GM12892 (cell line): ENCODE measurements around the gene LRRC56.
A peak's percentile ranks its signal among the peaks of the same experiment; 100 is the strongest.

ENCODE experiments used
- DNase-seq: peaks from one replicate; pipeline ENCODE4 v3.0.0; 2011; ENCODE audit not compliant: insufficient read length
- FAIRE-seq: peaks from 2 replicates; lab custom pipeline; 2011; peaks lifted over from hg19 to GRCh38; lab: Jason Lieb, UNC
- POLR2A ChIP-seq: IDR thresholded peaks from 2 replicates; pipeline ENCODE4 v1.6.1; 2011; ENCODE audit warnings: low read depth, low read length, control low read depth
- POLR2AphosphoS5 ChIP-seq: IDR thresholded peaks from 2 replicates; pipeline ENCODE4 v1.6.1; 2011; ENCODE audit warnings: low read depth, low read length, control low read depth
- TAF1 ChIP-seq: IDR thresholded peaks from 2 replicates; pipeline ENCODE4 v1.6.1; 2011; ENCODE audit warnings: low read depth, mild to moderate bottlenecking, control low read depth, low read length, borderline replicate concordance

Gene LRRC56

DNA sequence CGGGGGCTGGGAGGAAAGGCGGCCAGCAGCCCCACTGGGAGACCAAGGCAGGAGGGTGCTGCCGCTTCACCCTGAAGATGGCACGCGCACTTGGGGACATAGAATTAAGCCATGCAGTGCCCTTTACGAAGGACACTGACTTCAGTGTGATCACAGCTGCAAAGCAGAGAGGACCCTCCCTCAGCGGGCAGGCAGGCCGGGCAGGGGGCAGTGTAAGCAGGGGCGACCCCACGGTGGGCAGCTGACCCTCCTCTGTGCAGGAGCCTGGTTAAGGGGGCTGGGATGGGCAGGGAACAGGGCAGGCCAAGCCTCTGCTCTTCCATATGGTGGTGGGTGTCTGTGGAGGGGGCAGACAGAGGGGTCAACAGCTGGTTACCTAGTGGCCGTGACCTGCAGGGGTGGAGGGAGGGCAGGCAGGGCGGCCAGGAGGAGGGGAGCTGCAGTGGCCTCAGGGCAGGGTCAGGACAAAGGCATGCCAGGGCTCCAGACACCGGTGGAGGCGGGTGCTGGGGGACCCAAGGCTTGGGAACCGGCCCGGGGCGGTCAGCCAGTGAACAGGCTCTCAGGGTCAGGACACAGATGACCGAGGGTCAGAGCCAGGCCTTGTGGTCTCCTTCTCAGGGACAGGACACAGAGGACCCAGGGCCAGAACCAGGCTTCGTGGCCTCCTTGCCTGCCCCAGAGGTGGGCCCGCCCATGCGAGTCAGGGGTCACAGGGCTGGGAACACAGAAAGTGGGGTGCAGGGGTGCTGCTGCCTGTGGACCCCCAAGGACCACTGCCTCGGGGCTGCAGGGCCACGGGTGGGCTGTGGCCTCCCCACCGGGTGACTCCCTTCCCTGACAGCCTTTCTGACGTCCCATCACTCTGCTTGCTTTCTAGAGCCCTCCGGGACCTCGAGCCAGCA is 16.0 kb downstream of the LRRC56 start:
- FAIRE-seq (no peak), DNase-seq (no peak)
- TF ChIP-seq TAF1 (no peak), POLR2AphosphoS5 (no peak), POLR2A (no peak)

DNA sequence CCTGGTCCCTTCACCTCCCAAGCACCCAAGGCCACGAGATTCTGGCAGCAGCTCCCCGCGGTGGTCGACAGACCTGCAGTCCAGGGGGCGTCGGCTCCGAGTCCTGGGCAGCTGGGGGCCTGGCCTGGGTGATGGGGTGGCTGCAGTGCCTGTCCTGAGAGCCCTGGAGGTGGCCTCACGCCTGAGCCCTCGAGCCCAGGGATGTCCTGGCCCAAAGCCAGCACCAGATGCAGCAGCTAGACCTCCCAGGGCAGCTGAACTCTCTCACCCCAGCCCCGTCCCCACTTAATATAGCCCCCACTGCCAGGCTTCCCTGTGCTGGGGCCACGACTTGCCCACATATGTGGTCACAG is 16.6 kb downstream of the LRRC56 start:
- DNase-seq (no peak), FAIRE-seq (no peak)
- TF ChIP-seq POLR2A (no peak), POLR2AphosphoS5 (no peak), TAF1 (no peak)

DNA sequence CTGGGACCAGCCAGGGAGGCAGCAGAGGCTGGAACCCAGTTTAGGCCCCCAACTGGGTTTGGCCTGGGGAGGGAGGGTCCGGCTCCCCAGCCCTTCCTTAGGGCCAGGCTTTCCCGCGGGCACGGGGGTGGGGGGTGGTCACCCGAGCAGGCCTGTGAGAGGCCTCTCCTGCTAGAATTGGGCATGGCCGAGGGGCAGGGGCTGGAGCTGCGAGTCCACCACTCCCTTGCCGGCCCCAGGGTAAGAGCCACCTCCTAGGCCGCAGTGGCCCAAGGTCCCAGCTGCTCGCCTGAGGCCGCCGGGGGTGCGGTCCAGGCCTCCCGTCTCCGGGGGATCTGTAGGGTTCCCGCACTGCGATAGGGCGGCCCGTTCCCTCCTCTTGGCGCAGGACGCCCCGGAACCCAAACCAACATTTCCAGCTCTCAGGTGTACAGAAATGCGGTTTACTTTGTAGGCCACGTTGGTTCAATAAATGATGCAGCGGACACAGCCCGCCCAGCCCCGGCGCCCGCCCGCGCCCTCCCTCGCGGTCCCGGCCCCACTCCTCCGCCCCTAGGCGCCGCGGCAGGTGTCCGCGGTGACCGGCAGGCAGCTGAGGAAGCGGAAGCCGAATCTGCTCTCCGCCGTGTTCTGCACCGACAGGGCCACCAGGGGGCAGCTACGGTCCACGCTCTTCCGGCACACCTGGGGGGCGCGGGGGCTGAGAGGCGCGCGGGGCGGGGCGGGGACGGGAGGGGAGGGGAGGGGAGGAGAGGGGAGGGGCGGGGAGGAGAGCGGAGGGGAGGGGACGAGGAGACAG is 17.3 kb downstream of the LRRC56 start:
- TF ChIP-seq POLR2A = no peak
- no peak for TF ChIP-seq TAF1
- no peak for TF ChIP-seq POLR2AphosphoS5
- FAIRE-seq (peak; percentile 97), DNase-seq (peak; percentile 89)

DNA sequence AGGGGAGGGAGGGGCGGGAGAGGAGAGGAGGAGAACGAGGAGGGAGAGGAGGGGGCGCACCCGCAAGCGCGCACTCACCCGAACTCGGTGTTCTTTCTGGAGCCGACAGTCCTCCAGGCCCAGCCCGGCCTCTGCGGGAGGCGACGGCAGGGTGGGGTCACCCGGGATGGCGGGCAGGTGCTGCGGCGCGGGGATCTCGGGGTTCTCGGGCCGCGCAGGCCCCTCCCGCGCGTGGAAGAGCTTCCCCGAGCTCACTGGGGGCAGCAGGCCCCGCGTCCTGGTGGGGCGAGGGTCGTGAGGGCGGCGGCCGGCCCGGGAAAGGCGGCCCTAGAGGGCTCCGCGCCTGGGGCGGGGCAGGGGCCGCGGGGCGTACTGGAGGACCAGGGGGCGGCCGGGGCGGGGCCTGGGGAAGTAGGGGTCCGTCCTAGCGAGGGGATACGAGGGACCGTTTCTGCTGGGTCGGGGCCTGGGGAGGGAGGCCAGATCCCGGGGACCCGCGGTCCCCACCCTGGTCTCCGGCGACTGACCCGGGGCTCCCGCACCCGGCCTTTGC is 18.0 kb downstream of the LRRC56 start:
- no peak for TF ChIP-seq POLR2A
- TF ChIP-seq POLR2AphosphoS5 = no peak
- no peak for TF ChIP-seq TAF1
- DNase-seq (no peak), FAIRE-seq (no peak)

DNA sequence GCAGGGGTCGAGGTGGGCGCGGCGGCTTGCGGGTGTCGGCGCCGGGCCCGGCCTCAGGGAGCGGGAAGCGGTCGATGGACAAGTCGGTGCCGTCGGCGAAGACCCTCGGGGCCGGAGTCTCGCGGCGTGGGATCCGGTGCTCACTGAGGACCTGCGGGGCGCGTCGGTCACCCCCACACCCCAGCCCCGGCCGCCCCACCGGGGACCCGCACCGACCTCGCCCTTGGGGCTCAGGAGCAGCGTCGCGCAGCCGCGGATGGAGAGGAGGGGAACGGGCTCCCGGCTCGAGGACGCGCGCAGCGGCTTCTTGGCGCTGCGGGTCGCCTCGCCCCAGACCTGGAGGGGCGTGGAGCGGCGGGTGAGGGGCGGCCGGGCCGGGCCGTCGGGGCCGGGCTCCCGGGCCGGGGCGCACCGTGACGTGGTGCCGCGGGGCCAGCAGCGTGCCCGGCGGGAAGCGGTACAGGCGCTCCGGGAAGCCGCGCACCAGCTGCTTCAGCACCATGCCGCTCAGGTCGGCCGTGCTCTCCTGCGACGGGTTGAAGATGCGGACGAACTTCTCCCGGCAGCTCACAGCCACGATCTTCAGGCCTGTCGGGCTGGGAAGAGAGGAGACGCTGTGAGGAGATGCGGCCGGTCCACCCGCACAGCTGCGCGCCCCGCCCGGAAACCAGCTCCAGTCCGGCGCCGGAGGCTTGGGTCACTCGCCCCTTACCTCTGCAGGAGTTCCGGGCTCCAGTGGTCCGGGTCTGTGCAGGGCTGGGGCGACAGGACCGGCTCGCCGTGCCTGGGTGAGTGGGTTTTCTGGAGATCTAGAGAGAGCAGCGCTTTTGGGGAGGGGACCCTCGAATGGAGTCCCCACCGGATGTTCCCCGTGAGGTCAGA is 18.7 kb downstream of the LRRC56 start:
- no peak for DNase-seq
- TF ChIP-seq POLR2AphosphoS5 (no peak), POLR2A (no peak), TAF1 (no peak)
- FAIRE-seq = peak; percentile 66

DNA sequence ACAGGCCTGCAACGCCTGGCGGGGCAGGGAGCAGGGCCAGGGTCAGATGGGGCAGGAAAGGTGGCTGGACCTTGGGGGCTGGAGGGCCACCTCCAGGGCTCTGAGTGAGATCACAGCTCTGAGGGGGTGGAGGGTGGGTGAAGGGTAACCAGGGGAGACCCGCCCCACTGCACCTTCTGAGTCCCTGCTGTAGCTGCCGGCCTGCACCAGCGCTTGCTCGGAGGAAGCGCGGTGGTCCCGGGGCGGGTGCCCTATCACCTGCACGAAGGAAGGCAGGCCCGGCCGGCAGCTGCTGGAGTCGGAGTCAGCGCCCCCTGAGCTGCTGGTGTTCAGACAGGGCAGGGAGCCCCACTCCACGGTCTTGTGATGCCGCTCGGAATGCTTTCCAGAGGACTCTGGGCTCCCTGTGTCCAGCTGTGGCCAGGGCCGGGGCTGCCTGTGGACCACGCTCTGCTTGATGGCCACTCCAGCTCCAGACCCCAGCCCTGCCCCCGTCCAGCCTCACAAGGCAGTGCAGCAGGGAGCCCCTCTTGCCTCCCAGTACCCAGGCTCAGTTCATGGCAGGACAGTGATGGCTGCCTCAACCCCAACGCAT is 19.4 kb downstream of the LRRC56 start:
- no peak for TF ChIP-seq POLR2A
- no peak for TF ChIP-seq TAF1
- no peak for TF ChIP-seq POLR2AphosphoS5
- FAIRE-seq = no peak
- no peak for DNase-seq

DNA sequence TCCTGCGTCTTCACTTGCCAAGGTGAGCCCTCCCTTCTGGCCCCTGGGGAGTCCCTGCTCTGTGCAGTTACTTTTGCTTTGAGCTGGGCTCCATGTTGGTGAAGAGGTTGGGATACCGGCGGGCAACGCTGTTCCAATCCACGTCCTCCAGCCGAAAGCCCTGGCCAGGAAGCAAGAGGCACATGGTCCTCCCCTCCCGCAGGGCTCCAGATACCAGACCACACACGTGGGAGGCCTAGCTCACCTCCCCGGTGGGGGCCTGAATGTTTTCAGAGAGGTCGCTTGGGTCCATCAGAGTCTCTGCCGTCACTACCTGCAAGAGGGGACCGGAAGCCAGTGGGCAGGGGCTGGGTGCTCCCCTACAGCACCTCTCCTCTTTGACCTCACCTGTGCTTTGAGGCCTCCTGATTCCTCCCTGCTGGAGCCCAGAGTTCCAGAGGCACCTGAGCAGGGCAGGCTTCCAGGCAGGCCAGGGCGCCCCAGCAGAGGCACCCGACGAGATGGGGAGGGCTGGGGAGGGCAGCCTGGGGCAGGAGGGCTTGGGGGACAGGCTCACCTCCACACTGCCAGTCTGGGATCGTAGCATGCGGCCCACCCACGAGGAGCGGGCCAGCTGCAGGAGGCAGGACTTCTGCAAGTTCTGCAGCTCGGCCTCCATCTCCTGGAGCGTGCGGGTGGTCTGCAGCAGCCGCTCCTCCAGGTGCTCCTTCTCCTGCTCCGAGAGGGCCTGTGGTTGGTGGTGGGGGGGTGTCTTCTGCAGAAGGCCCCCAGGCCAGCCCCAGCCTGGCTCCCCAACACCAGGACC is 20.2 kb downstream of the LRRC56 start:
- TF ChIP-seq POLR2A (no peak), POLR2AphosphoS5 (no peak), TAF1 (no peak)
- DNase-seq (no peak), FAIRE-seq (no peak)

DNA sequence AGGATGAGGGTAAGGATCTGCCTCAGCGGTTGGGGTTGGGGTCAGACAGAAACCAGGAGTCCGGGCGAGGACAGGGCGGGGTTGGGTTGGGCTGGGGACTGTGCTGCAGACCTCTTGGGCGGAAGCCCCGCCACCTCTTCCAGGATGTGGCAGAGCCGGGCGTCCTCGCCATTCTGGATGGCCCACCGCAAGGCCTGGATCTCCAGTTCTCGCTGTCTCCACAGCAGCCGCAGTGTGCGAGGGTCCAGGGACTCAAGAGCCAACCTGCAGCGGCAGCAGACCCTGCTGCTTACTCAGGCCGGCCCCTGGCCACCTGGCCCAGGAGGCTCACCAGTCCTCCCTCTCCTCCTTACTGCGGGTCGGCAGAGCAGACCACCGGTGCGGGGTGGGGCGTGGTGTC is 21.2 kb downstream of the LRRC56 start:
- DNase-seq = no peak
- no peak for FAIRE-seq
- TF ChIP-seq POLR2A = no peak
- no peak for TF ChIP-seq POLR2AphosphoS5

DNA sequence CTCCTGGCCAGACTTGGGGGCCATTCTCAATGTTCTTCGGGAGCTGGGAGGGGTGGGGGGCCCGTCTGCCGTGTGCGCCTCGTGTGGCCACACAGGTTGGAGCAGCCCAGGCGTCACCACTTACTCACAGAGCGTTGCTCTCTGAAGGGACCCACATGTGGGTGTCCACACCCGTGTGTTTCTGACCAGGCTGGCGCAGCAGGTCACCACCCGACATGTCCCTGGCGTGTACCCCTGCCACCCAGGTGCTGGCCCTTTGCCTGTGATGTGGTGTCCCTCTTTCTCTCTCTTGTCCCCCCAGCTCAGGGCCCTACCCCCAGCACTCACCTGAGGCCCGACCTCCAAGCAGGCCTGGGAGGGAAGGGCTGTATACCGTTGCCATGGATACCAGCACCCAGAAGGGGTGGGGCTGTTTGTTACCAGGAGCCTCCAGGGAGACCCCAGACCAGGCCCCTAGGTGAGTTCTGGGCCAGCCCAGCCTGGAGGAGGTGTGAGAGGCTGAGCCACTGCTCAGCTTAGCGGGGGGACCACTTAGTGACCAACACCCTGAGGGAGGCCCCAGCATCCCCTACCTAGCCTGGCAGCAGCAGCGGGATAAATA is 21.8 kb downstream of the LRRC56 start:
- FAIRE-seq (no peak), DNase-seq (no peak)
- no peak for TF ChIP-seq POLR2AphosphoS5
- no peak for TF ChIP-seq TAF1
- no peak for TF ChIP-seq POLR2A
